ENCODE measurements around the gene ARAP1.
"Not testable (repeated sequence)": the region's sequence is repeated elsewhere in the genome, so short reads cannot be mapped to it uniquely, and the experiment has no call there.

ARAP1 gene

GRCh38 chr11:72792437-72793021 is 40.3 kb upstream of the ARAP1 start:
- no peak for TF ChIP-seq CTCF (IDR thresholded peaks at IDR 0.05; ENCODE audit: insufficient read depth, low read length, poor library complexity, severe bottlenecking)
- peak overlapping the region; percentile 9; the same call in 1 of the 2 replicates for H3K4me3 ChIP-seq (replicated peaks; ENCODE audit: low read depth, low read length)

GRCh38 chr11:72791228-72791627 is 39.0 kb upstream of the ARAP1 start:
- H3K27me3 ChIP-seq (replicated peaks; ENCODE audit: control insufficient read depth, insufficient read depth, low read length); H3K36me3 ChIP-seq (ENCODE audit: control insufficient read depth, insufficient read depth, low read length); DNase-seq (ENCODE audit: extremely low read depth, insufficient read length); H3K4me3 ChIP-seq (replicated peaks; ENCODE audit: low read depth, low read length): not testable (repeated sequence)

More at GRCh38 chr11:72792437-72793021, 40.3 kb upstream of the ARAP1 start:
- no peak for DNase-seq (ENCODE audit: extremely low read depth, insufficient read length)
- H3K27me3 ChIP-seq (replicated peaks; ENCODE audit: control insufficient read depth, insufficient read depth, low read length), result no peaks in the 10 kb centered on the region
- H3K36me3 ChIP-seq (ENCODE audit: control insufficient read depth, insufficient read depth, low read length), result no peaks in the 10 kb centered on the region

- no peaks in the 10 kb centered on the region for H3K36me3 ChIP-seq (ENCODE audit: control insufficient read depth, insufficient read depth, low read length)
- no peak for TF ChIP-seq CTCF (IDR thresholded peaks at IDR 0.05; ENCODE audit: insufficient read depth, low read length, poor library complexity, severe bottlenecking)
- no peak for DNase-seq (ENCODE audit: extremely low read depth, insufficient read length)
- no peak overlapping the region for H3K4me3 ChIP-seq (replicated peaks; ENCODE audit: low read depth, low read length)
- no peaks in the 10 kb centered on the region for H3K27me3 ChIP-seq (replicated peaks; ENCODE audit: control insufficient read depth, insufficient read depth, low read length)
Observed at GRCh38 chr11:72789493-72790131, 37.4 kb upstream of the ARAP1 start.

- Histone ChIP-seq H3K27me3 (replicated peaks; ENCODE audit: control insufficient read depth, insufficient read depth, low read length) (no peaks in the 10 kb centered on the region), H3K4me3 (replicated peaks; ENCODE audit: low read depth, low read length) (no peak overlapping the region), H3K36me3 (ENCODE audit: control insufficient read depth, insufficient read depth, low read length) (no peaks in the 10 kb centered on the region)
- no peak for DNase-seq (ENCODE audit: extremely low read depth, insufficient read length)
- TF ChIP-seq CTCF (IDR thresholded peaks at IDR 0.05; ENCODE audit: insufficient read depth, low read length, poor library complexity, severe bottlenecking), result no peak
Observed at GRCh38 chr11:72788241-72788640, 36.0 kb upstream of the ARAP1 start.

- H3K36me3 ChIP-seq (ENCODE audit: control insufficient read depth, insufficient read depth, low read length), result no peaks in the 10 kb centered on the region
- peak; percentile 64 for DNase-seq (ENCODE audit: extremely low read depth, insufficient read length)
- H3K27me3 ChIP-seq (replicated peaks; ENCODE audit: control insufficient read depth, insufficient read depth, low read length), result no peaks in the 10 kb centered on the region
- H3K4me3 ChIP-seq (replicated peaks; ENCODE audit: low read depth, low read length), result peak overlapping the region; percentile 1; the same call in 1 of the 2 replicates
- peak; percentile 46 for TF ChIP-seq CTCF (IDR thresholded peaks at IDR 0.05; ENCODE audit: insufficient read depth, low read length, poor library complexity, severe bottlenecking)
Observed at GRCh38 chr11:72787216-72788104, 35.3 kb upstream of the ARAP1 start.

Measured in GM06990 (cell line).